Fibroblast of the aortic adventitia (primary cell): ENCODE measurements around the gene SLC25A42. TPM values are rescaled to one million over a fixed set of nuclear protein-coding genes. Genes with fewer than 3 reads are reported as not detected.
"Not testable (repeated sequence)": the region's sequence is repeated elsewhere in the genome, so short reads cannot be mapped to it uniquely, and the experiment has no call there.

Experiments
- DNase-seq: peaks from one replicate; pipeline ENCODE4 v3.0.0-alpha.2; 2010; ENCODE audit warnings: low read depth
- H3K4me3 ChIP-seq: 2 replicates; pipeline ENCODE4 v1.5.1; 2011; ENCODE audit warnings: low read depth, mild to moderate bottlenecking, control low read depth, low read length, moderate library complexity
- total RNA-seq: library from RNA; depleted of rRNA; stranded (reverse); fragments of >200 nt; gene quantifications from 2 replicates; pipeline ENCODE4 v1.2.3, GENCODE V29; 2012; ENCODE audit warnings: low replicate concordance
- TF ChIP-seq, protein P1 (sequence below): IDR thresholded peaks from 2 replicates; pipeline ENCODE4 v1.5.1; 2011; ENCODE audit warnings: mild to moderate bottlenecking, low read length, control low read depth, inconsistent platforms; ENCODE audit not compliant: insufficient read depth

Gene SLC25A42, protein sequence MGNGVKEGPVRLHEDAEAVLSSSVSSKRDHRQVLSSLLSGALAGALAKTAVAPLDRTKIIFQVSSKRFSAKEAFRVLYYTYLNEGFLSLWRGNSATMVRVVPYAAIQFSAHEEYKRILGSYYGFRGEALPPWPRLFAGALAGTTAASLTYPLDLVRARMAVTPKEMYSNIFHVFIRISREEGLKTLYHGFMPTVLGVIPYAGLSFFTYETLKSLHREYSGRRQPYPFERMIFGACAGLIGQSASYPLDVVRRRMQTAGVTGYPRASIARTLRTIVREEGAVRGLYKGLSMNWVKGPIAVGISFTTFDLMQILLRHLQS
- total RNA-seq: 3.7 and 4.8 TPM in 2 replicates

- peak; percentile 100 for DNase-seq
- TF ChIP-seq, protein P1, sequence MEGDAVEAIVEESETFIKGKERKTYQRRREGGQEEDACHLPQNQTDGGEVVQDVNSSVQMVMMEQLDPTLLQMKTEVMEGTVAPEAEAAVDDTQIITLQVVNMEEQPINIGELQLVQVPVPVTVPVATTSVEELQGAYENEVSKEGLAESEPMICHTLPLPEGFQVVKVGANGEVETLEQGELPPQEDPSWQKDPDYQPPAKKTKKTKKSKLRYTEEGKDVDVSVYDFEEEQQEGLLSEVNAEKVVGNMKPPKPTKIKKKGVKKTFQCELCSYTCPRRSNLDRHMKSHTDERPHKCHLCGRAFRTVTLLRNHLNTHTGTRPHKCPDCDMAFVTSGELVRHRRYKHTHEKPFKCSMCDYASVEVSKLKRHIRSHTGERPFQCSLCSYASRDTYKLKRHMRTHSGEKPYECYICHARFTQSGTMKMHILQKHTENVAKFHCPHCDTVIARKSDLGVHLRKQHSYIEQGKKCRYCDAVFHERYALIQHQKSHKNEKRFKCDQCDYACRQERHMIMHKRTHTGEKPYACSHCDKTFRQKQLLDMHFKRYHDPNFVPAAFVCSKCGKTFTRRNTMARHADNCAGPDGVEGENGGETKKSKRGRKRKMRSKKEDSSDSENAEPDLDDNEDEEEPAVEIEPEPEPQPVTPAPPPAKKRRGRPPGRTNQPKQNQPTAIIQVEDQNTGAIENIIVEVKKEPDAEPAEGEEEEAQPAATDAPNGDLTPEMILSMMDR: no peak
These were observed at the start of gene SLC25A42 for GRCh38 chr19:19063183-19064097. Gene SLC25A42 (plus strand): TSS chr19:19063994. CDS start chr19:19096125, 32,131 bp downstream.

GRCh38 chr19:19021115-19021514 is 42.7 kb upstream of the SLC25A42 start:
- TF ChIP-seq, protein P1: no peak
- no peak overlapping the region for H3K4me3 ChIP-seq
- peak; percentile 45 for DNase-seq

More at GRCh38 chr19:19063183-19064097, at the start of gene SLC25A42:
- peak within 1 kb of the TSS; percentile 89 for H3K4me3 ChIP-seq

- no peak for DNase-seq
- TF ChIP-seq, protein P1: no peak
These were observed 41.3 kb upstream of the SLC25A42 start for GRCh38 chr19:19022380-19022961.

DNA sequence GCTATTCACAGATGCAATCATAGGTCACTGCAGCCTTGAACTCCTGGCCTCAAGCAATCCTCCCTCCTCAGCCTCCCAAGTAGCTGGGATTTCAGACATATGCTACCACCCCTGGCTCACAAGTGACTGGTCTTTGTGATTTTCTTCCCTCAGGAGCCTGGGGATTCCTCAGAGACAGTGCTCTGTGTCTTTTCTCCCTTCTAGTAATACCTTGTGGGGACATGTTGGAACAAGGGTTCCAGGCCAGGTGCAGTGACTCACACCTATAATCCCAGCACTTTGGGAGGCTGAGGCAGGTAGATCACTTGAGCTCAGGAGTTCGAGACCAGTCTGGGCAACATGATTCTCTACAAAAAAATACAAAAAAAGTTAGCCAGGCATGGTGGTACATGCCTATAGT is 40.4 kb upstream of the SLC25A42 start:
- not testable (repeated sequence) for DNase-seq, H3K4me3 ChIP-seq

More at GRCh38 chr19:19022380-19022961, 41.3 kb upstream of the SLC25A42 start:
- H3K4me3 ChIP-seq: no peak overlapping the region

DNA sequence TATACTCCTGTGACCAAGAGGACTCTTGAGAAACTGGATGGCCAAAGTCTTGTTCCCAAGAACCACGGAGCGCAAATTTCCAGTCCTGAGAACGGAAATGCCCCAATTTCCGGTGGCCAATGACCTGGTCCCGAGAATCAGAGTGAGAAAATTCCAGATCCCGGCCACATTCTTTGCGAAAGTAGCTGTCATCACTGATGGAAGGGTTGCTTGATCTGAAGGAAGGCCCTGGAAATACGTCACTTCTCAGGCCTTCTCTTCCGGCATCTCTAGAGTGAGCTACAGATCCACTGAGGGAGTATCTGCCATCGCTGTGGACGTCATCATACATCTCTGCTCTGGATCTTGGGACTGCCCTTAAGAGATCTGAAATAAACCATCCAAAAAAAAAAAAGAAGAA is 37.9 kb upstream of the SLC25A42 start:
- TF ChIP-seq, protein P1: no peak
- H3K4me3 ChIP-seq: no peak overlapping the region

GRCh38 chr19:19026299-19026971 is 37.4 kb upstream of the SLC25A42 start:
- H3K4me3 ChIP-seq: no peak overlapping the region
- TF ChIP-seq, protein P1: peak; percentile 33
- DNase-seq: peak; percentile 22

More for the DNA sequence above, 37.9 kb upstream of the SLC25A42 start:
- DNase-seq: no peak
